ENCODE measurements around the gene FXYD7.

FXYD7 gene

GRCh38 chr19:35122687-35123551, 20.1 kb upstream of the FXYD7 start:
- Histone ChIP-seq H3K36me3 (no peaks in the 10 kb centered on the region), H3K27ac (no peak overlapping the region), H4K20me1 (no peaks in the 10 kb centered on the region), H3K9me3 (replicated peaks in 1 of 11) (no peaks in the 10 kb centered on the region), H3K4me2 (peak overlapping the region; percentile 60 to 91 (median 78)), H3K4me3 (no peak overlapping the region), H3K27me3 (no peaks in the 10 kb centered on the region; a peak in 1 of 22 replicates), H3K9ac (peak overlapping the region in 2 of 11 experiments; percentile 11 to 63; a peak in 1 of 22 replicates), H3K4me1 (peaks cover 59 to 89% (median 83%) of the 10 kb centered on the region in 10 experiments)
- TF ChIP-seq Cebpa-rat (IDR thresholded peaks at IDR 0.05): no peak; a peak in 1 of 22 replicates

GRCh38 chr19:35123573-35123972, 19.5 kb upstream of the FXYD7 start:
- peak overlapping the region in 3 of 11 experiments; percentile 11 to 63 (median 52); a peak in 3 of 22 replicates for H3K9ac ChIP-seq
- no peaks in the 10 kb centered on the region for H4K20me1 ChIP-seq
- 0 out of 22 replicates have a peak overlapping the region, but pooled peaks of 2 of the 11 experiments have one; percentile 44 to 55 for H3K27ac ChIP-seq
- H3K36me3 ChIP-seq: no peaks in the 10 kb centered on the region
- no peak for TF ChIP-seq Cebpa-rat (IDR thresholded peaks at IDR 0.05)
- H3K4me3 ChIP-seq: peak overlapping the region in 2 of 10 experiments; percentile 56 to 60; a peak in 3 of 20 replicates
- peaks cover 57 to 86% (median 81%) of the 10 kb centered on the region in 10 experiments for H3K4me1 ChIP-seq
- H3K4me2 ChIP-seq: peak overlapping the region; percentile 60 to 91 (median 78)
- no peaks in the 10 kb centered on the region for H3K9me3 ChIP-seq (replicated peaks in 1 of 11)
- no peaks in the 10 kb centered on the region; a peak in 1 of 22 replicates for H3K27me3 ChIP-seq

GRCh38 chr19:35124098-35125060, 18.7 kb upstream of the FXYD7 start:
- Histone ChIP-seq H3K9ac (peak overlapping the region; percentile 18 to 67 (median 52); a peak in 15 of 22 replicates), H3K4me3 (peak overlapping the region; percentile 15 to 68 (median 56); a peak in 19 of 20 replicates), H3K4me1 (peaks cover 49 to 78% (median 73%) of the 10 kb centered on the region in 10 experiments), H3K27me3 (no peaks in the 10 kb centered on the region; a peak in 1 of 22 replicates), H4K20me1 (no peaks in the 10 kb centered on the region), H3K4me2 (peak overlapping the region; percentile 60 to 91 (median 78)), H3K9me3 (replicated peaks in 1 of 11) (no peaks in the 10 kb centered on the region), H3K27ac (peak overlapping the region in 8 of 11 experiments; percentile 26 to 56 (median 46); a peak in 13 of 22 replicates), H3K36me3 (no peaks in the 10 kb centered on the region)
- TF ChIP-seq Cebpa-rat (IDR thresholded peaks at IDR 0.05): no peak

GRCh38 chr19:35125270-35125717, 17.8 kb upstream of the FXYD7 start:
- H3K4me2 ChIP-seq: peak overlapping the region in 9 of 11 experiments; percentile 70 to 91 (median 82); a peak in 18 of 22 replicates
- no peak overlapping the region for H3K27ac ChIP-seq
- no peak overlapping the region; a peak in 1 of 22 replicates for H3K9ac ChIP-seq
- no peaks in the 10 kb centered on the region for H3K36me3 ChIP-seq
- H3K4me1 ChIP-seq: peaks cover 40 to 69% (median 64%) of the 10 kb centered on the region in 10 experiments
- H3K27me3 ChIP-seq: no peaks in the 10 kb centered on the region; a peak in 1 of 22 replicates
- TF ChIP-seq Cebpa-rat (IDR thresholded peaks at IDR 0.05): no peak
- H3K9me3 ChIP-seq (replicated peaks in 1 of 11): no peaks in the 10 kb centered on the region
- H3K4me3 ChIP-seq: no peak overlapping the region
- no peaks in the 10 kb centered on the region for H4K20me1 ChIP-seq

- H3K9me3 ChIP-seq (replicated peaks in 1 of 11): no peaks in the 10 kb centered on the region
- TF ChIP-seq Cebpa-rat (IDR thresholded peaks at IDR 0.05): no peak
- no peaks in the 10 kb centered on the region for H4K20me1 ChIP-seq
- peak overlapping the region; percentile 3 to 91 (median 78); a peak in 18 of 22 replicates for H3K4me2 ChIP-seq
- H3K27ac ChIP-seq: no peak overlapping the region
- no peaks in the 10 kb centered on the region; a peak in 1 of 22 replicates for H3K27me3 ChIP-seq
- H3K4me3 ChIP-seq: no peak overlapping the region
- no peaks in the 10 kb centered on the region for H3K36me3 ChIP-seq
- peaks cover 33 to 64% (median 57%) of the 10 kb centered on the region in 10 experiments for H3K4me1 ChIP-seq
- peak overlapping the region in 2 of 11 experiments; percentile 41 to 46; a peak in 2 of 22 replicates for H3K9ac ChIP-seq
Observed at GRCh38 chr19:35125749-35126623, 17.1 kb upstream of the FXYD7 start.

- TF ChIP-seq Cebpa-rat (IDR thresholded peaks at IDR 0.05): no peak
Observed at GRCh38 chr19:35126624-35126959, 16.5 kb upstream of the FXYD7 start.

GRCh38 chr19:35127871-35128270, 15.2 kb upstream of the FXYD7 start:
- TF ChIP-seq Cebpa-rat (IDR thresholded peaks at IDR 0.05): no peak
- Histone ChIP-seq H3K4me2 (no peak overlapping the region), H3K27me3 (no peaks in the 10 kb centered on the region; a peak in 1 of 22 replicates), H3K36me3 (no peaks in the 10 kb centered on the region), H3K4me1 (peaks cover 22 to 55% (median 50%) of the 10 kb centered on the region in 10 experiments), H3K9ac (no peak overlapping the region), H4K20me1 (no peaks in the 10 kb centered on the region), H3K27ac (no peak overlapping the region), H3K4me3 (no peak overlapping the region), H3K9me3 (replicated peaks in 1 of 11) (no peaks in the 10 kb centered on the region)

More at GRCh38 chr19:35126624-35126959, 16.5 kb upstream of the FXYD7 start:
- Histone ChIP-seq H3K4me2 (peak overlapping the region; percentile 3 to 91 (median 67); a peak in 17 of 22 replicates), H3K4me1 (peaks cover 27 to 64% (median 57%) of the 10 kb centered on the region in 10 experiments), H3K9me3 (replicated peaks in 1 of 11) (no peaks in the 10 kb centered on the region), H3K27me3 (no peaks in the 10 kb centered on the region; a peak in 1 of 22 replicates), H3K9ac (peak overlapping the region in 5 of 11 experiments; percentile 7 to 46 (median 37); a peak in 3 of 22 replicates), H3K36me3 (no peaks in the 10 kb centered on the region), H3K4me3 (no peak overlapping the region), H4K20me1 (no peaks in the 10 kb centered on the region), H3K27ac (no peak overlapping the region)

Data from BLaER1 treated with 17β-estradiol and CSF1 and Interleukin-3, amounts not matched to agents 10 nM and 100 nM (cell line).